Endothelial cell of umbilical vein (primary cell): Measurements from ENCODE around the gene TOP3A. TPM values are rescaled to one million over a fixed set of nuclear protein-coding genes. Genes with fewer than 3 reads are reported as not detected.

ENCODE experiments used
- BruUV-seq: library from RNA; stranded (reverse); fragments of 400-500 nt; replicated peaks from 2 replicates; lab custom pipeline; 2021; lab: Mats Ljungman, UMichigan
- CTCF ChIA-PET: fragments of 300-600, 350-600 bp; sonication (Branson Sonifier 250); formaldehyde crosslinking; loops from one replicate; lab custom pipeline; 2021; ENCODE audit warnings: antibody characterized with exemption, inconsistent platforms; lab: Charles Lee
- POLR2A ChIA-PET: fragments of 300-600, 350-600 bp; sonication (Branson Sonifier 250); formaldehyde crosslinking; loops from one replicate; lab custom pipeline; 2021; ENCODE audit warnings: antibody characterized with exemption, inconsistent platforms; lab: Charles Lee
- DNase-seq: peaks from one replicate; pipeline ENCODE4 v3.0.0-alpha.2; 2011; ENCODE audit warnings: low read depth, low spot score
- FAIRE-seq: peaks from 2 replicates; lab custom pipeline; 2011; peaks lifted over from hg19 to GRCh38; lab: Jason Lieb, UNC
- H2AFZ ChIP-seq: 2 replicates; pipeline ENCODE4 v1.6.0; 2012; ENCODE audit warnings: low read depth, low read length, control low read depth, inconsistent platforms
- H3K27ac ChIP-seq: 2 replicates; pipeline ENCODE4 v1.5.1; 2011; ENCODE audit warnings: low read depth, mild to moderate bottlenecking, control low read depth, low read length, moderate library complexity; ENCODE audit not compliant: insufficient read depth
- H3K27me3 ChIP-seq, 2 experiments: 2 replicates each; pipeline versions ENCODE4 v1.6.0 to v1.6.1; 2011; ENCODE audit warnings: low read length in 2 of 2, mixed read lengths in 1 of 2; ENCODE audit not compliant: control insufficient read depth in 2 of 2, insufficient read depth in 2 of 2
- H3K36me3 ChIP-seq, 2 experiments: 2 replicates in 1 of 2; 3 replicates in 1 of 2; pipeline ENCODE4 v1.5.1; 2011; ENCODE audit warnings: low read length in 2 of 2, mild to moderate bottlenecking in 1 of 2, moderate library complexity in 1 of 2; ENCODE audit not compliant: control insufficient read depth in 2 of 2, insufficient read depth in 2 of 2; ENCODE audit errors: extremely low read depth in 1 of 2
- H3K4me1 ChIP-seq: 3 replicates; pipeline ENCODE4 v1.5.1; 2011; ENCODE audit warnings: mild to moderate bottlenecking, low read length; ENCODE audit not compliant: control insufficient read depth, insufficient read depth; ENCODE audit errors: extremely low read depth
- H3K4me2 ChIP-seq: 2 replicates; pipeline ENCODE4 v1.6.1; 2011; ENCODE audit warnings: low read length, control low read depth, mixed read lengths; ENCODE audit not compliant: insufficient read depth
- H3K4me3 ChIP-seq, 3 experiments: fragments of 200-600 bp in 1 of 3; sonication (generic), shearing (Covaris generic) in 1 of 3; replicated peaks in 1 of 3; 2 replicates each; pipeline ENCODE4 v1.5.1; 2011 to 2016; ENCODE audit warnings: control low read depth in 3 of 3, low read length in 3 of 3, mild to moderate bottlenecking in 2 of 3, inconsistent platforms in 1 of 3, low read depth in 1 of 3, moderate library complexity in 1 of 3; ENCODE audit not compliant: insufficient read depth in 1 of 3
- H3K79me2 ChIP-seq: 2 replicates; pipeline ENCODE4 v1.6.0; 2012; ENCODE audit warnings: low read length, inconsistent platforms; ENCODE audit not compliant: control insufficient read depth, insufficient read depth
- H3K9ac ChIP-seq: replicated peaks from 2 replicates; pipeline ENCODE3; 2011; ENCODE audit warnings: low read length, control low read depth; ENCODE audit not compliant: insufficient read depth; ENCODE audit errors: extremely low read depth
- H3K9me1 ChIP-seq: replicated peaks from 3 replicates; pipeline ENCODE4 v1.6.0; 2011; ENCODE audit warnings: mild to moderate bottlenecking, low read length; ENCODE audit not compliant: control insufficient read depth, insufficient read depth; ENCODE audit errors: extremely low read depth
- H3K9me3 ChIP-seq: replicated peaks from 2 replicates; pipeline ENCODE4 v1.5.1; 2012; ENCODE audit warnings: low read length, inconsistent platforms; ENCODE audit not compliant: control insufficient read depth, insufficient read depth
- H4K20me1 ChIP-seq: replicated peaks from 2 replicates; pipeline ENCODE3; 2011; ENCODE audit warnings: mild to moderate bottlenecking, low read length; ENCODE audit not compliant: control insufficient read depth, insufficient read depth; ENCODE audit errors: extremely low read depth
- MYC ChIP-seq: IDR thresholded peaks from one replicate; pipeline ENCODE4 v1.6.1; 2011; ENCODE audit warnings: mild to moderate bottlenecking, low read depth, low read length
- POLR2AphosphoS5 ChIP-seq: IDR thresholded peaks from 2 replicates; pipeline ENCODE4 v1.6.1; 2012; ENCODE audit warnings: low read depth, mild to moderate bottlenecking, control low read depth, low read length, moderate library complexity; ENCODE audit not compliant: insufficient read depth
- dilution Hi-C: fragments of 300-500 bp; cut with MboI; formaldehyde crosslinking; loops from one replicate; pipeline ENCODE4 v1.15.0; 2019; ENCODE audit warnings: low sequenced_read_pairs; ENCODE audit not compliant: extremely low pct_ligation_motif_present
- intact Hi-C: fragments of 100-400 bp; cut with micrococcal nuclease; formaldehyde crosslinking; loops from one replicate; pipeline ENCODE4 v1.10.0; 2022
- microRNA-seq: library from miRNA; unstranded; fragments of <30 nt; microRNA quantifications from one replicate; pipeline ENCODE4 v1.2.0, GENCODE V29; 2021; ENCODE audit warnings: borderline number of aligned reads, borderline replicate concordance
- polyA plus RNA-seq, 4 experiments: library from polyadenylated mRNA; depleted of rRNA in 3 of 4; stranded (reverse) in 3 of 4; unstranded in 1 of 4; fragments of >200 nt; gene quantifications; 2 replicates each; pipeline versions ENCODE4 v1.2.1 to v1.2.3, GENCODE V29; 2011 to 2012; ENCODE audit warnings: missing spikeins in 1 of 4
- total RNA-seq: library from RNA; stranded (reverse); gene quantifications from 2 replicates; pipeline ENCODE4 v1.2.3, GENCODE V29; 2021

Gene TOP3A
- total and polyA plus RNA-seq, 2 donors (not counting 3 experiments of a cell fraction or from before 2014, with no cell fraction given), result 20.4 to 53.1 TPM

DNA sequence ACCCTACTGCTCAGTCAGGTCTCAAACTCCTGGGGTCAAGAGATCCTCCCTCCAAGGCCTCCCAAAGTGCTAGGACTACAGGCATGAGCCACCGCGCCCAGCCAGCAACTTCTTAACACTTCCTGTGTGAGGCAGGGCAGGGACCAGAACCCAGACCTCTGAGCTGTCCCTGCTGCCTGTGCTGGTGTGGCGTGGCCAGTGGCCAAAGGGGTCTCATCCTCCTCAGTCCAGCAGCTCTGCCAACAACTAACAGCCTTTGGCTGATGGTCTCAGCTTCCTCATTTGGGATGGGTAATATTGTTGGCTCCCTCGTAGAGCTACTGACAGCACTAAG is 90.8 kb downstream of the TOP3A start:
- no peak for DNase-seq
- CTCF ChIA-PET, result interaction anchor here (1.0 to 1.6 kb wide), 3 partner anchors 10 to 25 kb away, joined by 3 to 4 read pairs (median 3); no protein-coding TSS in a partner anchor

More for the DNA sequence above, 90.8 kb downstream of the TOP3A start:
- BruUV-seq, result no TSS peak
- intact Hi-C loops, result loop anchor here (2.0 kb wide), 1 partner anchor 91 kb away; the partner anchor contains the start of genes SMCR8 and TOP3A
- no peak for TF ChIP-seq MYC
- TF ChIP-seq POLR2AphosphoS5, result no peak
- Histone ChIP-seq H4K20me1 (no peaks in the 10 kb centered on the region), H2AFZ (peak overlapping the region; percentile 50), H3K9me1 (no peaks in the 10 kb centered on the region), H3K79me2 (peaks cover 32% of the 10 kb centered on the region), H3K27me3 (no peaks in the 10 kb centered on the region), H3K27ac (no peak overlapping the region), H3K4me3 (no peak overlapping the region), H3K9ac (no peak overlapping the region), H3K9me3 (no peaks in the 10 kb centered on the region), H3K4me2 (no peak overlapping the region), H3K4me1 (peaks cover 18% of the 10 kb centered on the region), H3K36me3 (no peaks in the 10 kb centered on the region)
- dilution Hi-C loops, result no loop called here
- POLR2A ChIA-PET, result no interaction called here
- FAIRE-seq, result no peak

Small RNA genes lying within 50 kb of the gene (microRNA-seq; reads per million reads assigned to microRNA genes)
- not detected for gene MIR6778

Other genes starting within 250 kb of the TOP3A start
- 55.4 and 60.4 TPM in 2 replicates for gene DRG2, start 227.0 kb downstream of the TOP3A start, total RNA-seq
- 46.5 and 50.2 TPM in 2 replicates for gene DRG2, start 227.0 kb downstream of the TOP3A start, polyA plus RNA-seq
- gene MYO15A, start 206.2 kb downstream of the TOP3A start, total RNA-seq, result 0.46 and 0.82 TPM in 2 replicates
- 0.46 and 0.91 TPM in 2 replicates for gene MYO15A, start 206.2 kb downstream of the TOP3A start, polyA plus RNA-seq
- 70.7 and 71.0 TPM in 2 replicates for gene ALKBH5, start 131.2 kb downstream of the TOP3A start, total RNA-seq
- 54.5 and 55.3 TPM in 2 replicates for gene ALKBH5, start 131.2 kb downstream of the TOP3A start, polyA plus RNA-seq
- 34.9 and 36.8 TPM in 2 replicates for gene LLGL1, start 89.4 kb downstream of the TOP3A start, total RNA-seq
- 47.1 and 55.5 TPM in 2 replicates for gene LLGL1, start 89.4 kb downstream of the TOP3A start, polyA plus RNA-seq
- 372 and 397 TPM in 2 replicates for gene FLII, start 56.3 kb downstream of the TOP3A start, total RNA-seq
- gene FLII, start 56.3 kb downstream of the TOP3A start, polyA plus RNA-seq, result 582 and 691 TPM in 2 replicates
- 8.3 and 8.5 TPM in 2 replicates for gene MIEF2, start 54.3 kb downstream of the TOP3A start, total RNA-seq
- gene MIEF2, start 54.3 kb downstream of the TOP3A start, polyA plus RNA-seq, result 22.7 and 28.2 TPM in 2 replicates
- 16.1 and 17.6 TPM in 2 replicates for gene SMCR8, start 299 bp upstream of the TOP3A start, total RNA-seq
- 8.2 and 9.5 TPM in 2 replicates for gene SMCR8, start 299 bp upstream of the TOP3A start, polyA plus RNA-seq
- 27.2 and 27.6 TPM in 2 replicates for gene SHMT1, start 48.6 kb upstream of the TOP3A start, total RNA-seq
- 14.2 and 18.9 TPM in 2 replicates for gene SHMT1, start 48.6 kb upstream of the TOP3A start, polyA plus RNA-seq
- not detected in 2 replicates for gene EVPLL, start 62.8 kb upstream of the TOP3A start, total RNA-seq
- not detected in 2 replicates for gene EVPLL, start 62.8 kb upstream of the TOP3A start, polyA plus RNA-seq
- not detected in 2 replicates for gene LGALS9C, start 161.8 kb upstream of the TOP3A start, total RNA-seq
- 0.08 TPM in 1 of 2 replicates, not detected in the other for gene LGALS9C, start 161.8 kb upstream of the TOP3A start, polyA plus RNA-seq